Thyroid gland (tissue), 4 donors: ENCODE data around the gene FAM200A.

Source experiments
- POLR2A ChIP-seq, 2 donors: fragments of 450-650 bp; IDR thresholded peaks; one replicate each; pipeline ENCODE4 v1.6.1; 2017; ENCODE audit warnings: antibody characterized with exemption in 2 of 2, mild to moderate bottlenecking in 2 of 2, moderate library complexity in 1 of 2
- TF ChIP-seq, protein P1 (sequence below), 6 experiments: fragments of 200-600 bp in 3 of 6; fragments of 450-650 bp in 3 of 6; sonication (generic) in 3 of 6; IDR thresholded peaks; one replicate each; pipeline ENCODE4 v1.5.1; 2016 to 2019; ENCODE audit warnings: antibody characterized with exemption in 6 of 6, mild to moderate bottlenecking in 2 of 6, inconsistent platforms in 1 of 6, moderate library complexity in 1 of 6

- TF ChIP-seq, protein P1, sequence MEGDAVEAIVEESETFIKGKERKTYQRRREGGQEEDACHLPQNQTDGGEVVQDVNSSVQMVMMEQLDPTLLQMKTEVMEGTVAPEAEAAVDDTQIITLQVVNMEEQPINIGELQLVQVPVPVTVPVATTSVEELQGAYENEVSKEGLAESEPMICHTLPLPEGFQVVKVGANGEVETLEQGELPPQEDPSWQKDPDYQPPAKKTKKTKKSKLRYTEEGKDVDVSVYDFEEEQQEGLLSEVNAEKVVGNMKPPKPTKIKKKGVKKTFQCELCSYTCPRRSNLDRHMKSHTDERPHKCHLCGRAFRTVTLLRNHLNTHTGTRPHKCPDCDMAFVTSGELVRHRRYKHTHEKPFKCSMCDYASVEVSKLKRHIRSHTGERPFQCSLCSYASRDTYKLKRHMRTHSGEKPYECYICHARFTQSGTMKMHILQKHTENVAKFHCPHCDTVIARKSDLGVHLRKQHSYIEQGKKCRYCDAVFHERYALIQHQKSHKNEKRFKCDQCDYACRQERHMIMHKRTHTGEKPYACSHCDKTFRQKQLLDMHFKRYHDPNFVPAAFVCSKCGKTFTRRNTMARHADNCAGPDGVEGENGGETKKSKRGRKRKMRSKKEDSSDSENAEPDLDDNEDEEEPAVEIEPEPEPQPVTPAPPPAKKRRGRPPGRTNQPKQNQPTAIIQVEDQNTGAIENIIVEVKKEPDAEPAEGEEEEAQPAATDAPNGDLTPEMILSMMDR (IDR thresholded peaks at IDR 0.05) = no peak
- TF ChIP-seq POLR2A (IDR thresholded peaks at IDR 0.05) = no peak
These were observed 30.5 kb downstream of the FAM200A start for GRCh38 chr7:99521399-99521798.
